Measurements from ENCODE around the gene SOX6.
"Not testable (repeated sequence)": the region's sequence is repeated elsewhere in the genome, so short reads cannot be mapped to it uniquely, and the experiment has no call there.

Gene SOX6

GRCh38 chr11:16080688-16081381, 275.5 kb downstream of the SOX6 start:
- no peaks in the 10 kb centered on the region for H3K36me3 ChIP-seq (ENCODE audit: control insufficient read depth, insufficient read depth, low read length)

GRCh38 chr11:16078936-16079335, 277.4 kb downstream of the SOX6 start:
- H3K4me3 ChIP-seq (replicated peaks; ENCODE audit: low read depth, low read length) = no peak overlapping the region
- no peak for DNase-seq (ENCODE audit: extremely low read depth, insufficient read length)
- no peaks in the 10 kb centered on the region for H3K27me3 ChIP-seq (replicated peaks; ENCODE audit: control insufficient read depth, insufficient read depth, low read length)
- TF ChIP-seq, protein P1, sequence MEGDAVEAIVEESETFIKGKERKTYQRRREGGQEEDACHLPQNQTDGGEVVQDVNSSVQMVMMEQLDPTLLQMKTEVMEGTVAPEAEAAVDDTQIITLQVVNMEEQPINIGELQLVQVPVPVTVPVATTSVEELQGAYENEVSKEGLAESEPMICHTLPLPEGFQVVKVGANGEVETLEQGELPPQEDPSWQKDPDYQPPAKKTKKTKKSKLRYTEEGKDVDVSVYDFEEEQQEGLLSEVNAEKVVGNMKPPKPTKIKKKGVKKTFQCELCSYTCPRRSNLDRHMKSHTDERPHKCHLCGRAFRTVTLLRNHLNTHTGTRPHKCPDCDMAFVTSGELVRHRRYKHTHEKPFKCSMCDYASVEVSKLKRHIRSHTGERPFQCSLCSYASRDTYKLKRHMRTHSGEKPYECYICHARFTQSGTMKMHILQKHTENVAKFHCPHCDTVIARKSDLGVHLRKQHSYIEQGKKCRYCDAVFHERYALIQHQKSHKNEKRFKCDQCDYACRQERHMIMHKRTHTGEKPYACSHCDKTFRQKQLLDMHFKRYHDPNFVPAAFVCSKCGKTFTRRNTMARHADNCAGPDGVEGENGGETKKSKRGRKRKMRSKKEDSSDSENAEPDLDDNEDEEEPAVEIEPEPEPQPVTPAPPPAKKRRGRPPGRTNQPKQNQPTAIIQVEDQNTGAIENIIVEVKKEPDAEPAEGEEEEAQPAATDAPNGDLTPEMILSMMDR (IDR thresholded peaks at IDR 0.05; ENCODE audit: insufficient read depth, low read length, poor library complexity, severe bottlenecking) = no peak
- no peaks in the 10 kb centered on the region for H3K36me3 ChIP-seq (ENCODE audit: control insufficient read depth, insufficient read depth, low read length)

More at GRCh38 chr11:16080688-16081381, 275.5 kb downstream of the SOX6 start:
- no peak for DNase-seq (ENCODE audit: extremely low read depth, insufficient read length)
- Histone ChIP-seq H3K27me3 (replicated peaks; ENCODE audit: control insufficient read depth, insufficient read depth, low read length) (no peaks in the 10 kb centered on the region), H3K4me3 (replicated peaks; ENCODE audit: low read depth, low read length) (no peak overlapping the region)
- TF ChIP-seq, protein P1 (IDR thresholded peaks at IDR 0.05; ENCODE audit: insufficient read depth, low read length, poor library complexity, severe bottlenecking) = no peak

DNA sequence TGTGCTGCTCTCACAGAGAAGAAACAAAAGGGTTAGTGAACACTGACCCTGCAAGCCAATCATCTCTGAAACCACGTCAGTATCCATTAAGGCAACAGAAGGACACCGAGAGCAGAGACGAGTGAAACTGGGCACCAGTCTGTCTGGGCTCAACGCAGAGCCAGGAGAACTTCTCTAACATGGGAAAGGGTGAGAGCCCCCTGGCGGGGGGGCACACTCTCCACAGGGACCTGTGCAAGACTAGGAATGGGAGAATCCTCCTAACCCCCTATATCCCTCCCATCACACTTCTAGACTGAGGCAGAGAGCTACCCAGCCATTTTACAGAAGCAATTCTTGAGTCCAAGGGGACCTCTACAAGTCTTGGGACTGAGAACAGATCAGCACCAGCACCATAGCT, 285.8 kb downstream of the SOX6 start:
- TF ChIP-seq, protein P1 (IDR thresholded peaks at IDR 0.05; ENCODE audit: insufficient read depth, low read length, poor library complexity, severe bottlenecking) = peak; percentile 11
- H3K4me3 ChIP-seq (replicated peaks; ENCODE audit: low read depth, low read length) = no peak overlapping the region
- H3K27me3 ChIP-seq (replicated peaks; ENCODE audit: control insufficient read depth, insufficient read depth, low read length) = no peaks in the 10 kb centered on the region
- DNase-seq (ENCODE audit: extremely low read depth, insufficient read length) = no peak
- H3K36me3 ChIP-seq (ENCODE audit: control insufficient read depth, insufficient read depth, low read length) = no peaks in the 10 kb centered on the region

DNA sequence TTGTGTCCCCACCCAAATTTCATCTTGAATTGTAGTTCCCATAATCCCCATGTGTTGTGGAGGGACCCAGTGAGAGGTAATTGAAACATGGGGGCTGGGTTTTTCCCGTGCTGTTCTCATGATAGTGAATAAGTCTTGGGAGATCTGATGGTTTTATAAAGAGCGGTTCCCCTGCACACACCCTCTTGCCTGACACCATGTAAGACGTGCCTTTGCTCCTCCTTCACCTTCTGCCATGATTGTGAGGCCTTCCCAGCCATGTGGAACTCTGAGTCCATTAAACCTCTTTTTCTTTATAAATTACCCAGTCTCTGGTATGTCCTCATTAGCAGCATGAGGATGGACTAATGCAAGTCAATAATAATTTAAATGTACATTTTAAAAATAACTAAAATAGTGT, 289.1 kb downstream of the SOX6 start:
- DNase-seq (ENCODE audit: extremely low read depth, insufficient read length); H3K4me3 ChIP-seq (replicated peaks; ENCODE audit: low read depth, low read length); H3K36me3 ChIP-seq (ENCODE audit: control insufficient read depth, insufficient read depth, low read length); H3K27me3 ChIP-seq (replicated peaks; ENCODE audit: control insufficient read depth, insufficient read depth, low read length): not testable (repeated sequence)

DNA sequence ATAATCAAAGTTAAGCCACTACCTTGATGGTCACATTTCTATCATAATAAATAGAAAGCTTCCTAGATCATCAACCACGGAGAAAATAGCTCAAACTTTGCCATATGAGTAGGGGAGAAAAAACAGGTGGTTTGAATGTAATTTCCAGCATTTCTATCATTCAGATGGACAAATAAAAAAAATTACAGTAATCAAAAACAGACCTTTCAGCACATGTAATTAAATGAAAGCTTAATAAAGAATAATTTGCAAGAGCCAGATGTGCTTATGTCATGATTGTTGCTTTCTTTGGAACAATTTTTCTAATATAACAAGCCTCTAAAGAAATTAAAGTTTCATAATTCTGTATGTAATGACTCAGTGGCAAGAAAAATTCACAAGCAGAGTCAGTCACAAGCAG, 297.0 kb downstream of the SOX6 start:
- H3K4me3 ChIP-seq (replicated peaks; ENCODE audit: low read depth, low read length) = no peak overlapping the region
- DNase-seq (ENCODE audit: extremely low read depth, insufficient read length) = no peak
- TF ChIP-seq, protein P1 (IDR thresholded peaks at IDR 0.05; ENCODE audit: insufficient read depth, low read length, poor library complexity, severe bottlenecking) = no peak
- H3K27me3 ChIP-seq (replicated peaks; ENCODE audit: control insufficient read depth, insufficient read depth, low read length) = no peaks in the 10 kb centered on the region
- H3K36me3 ChIP-seq (ENCODE audit: control insufficient read depth, insufficient read depth, low read length) = no peaks in the 10 kb centered on the region

- no peaks in the 10 kb centered on the region for H3K36me3 ChIP-seq (ENCODE audit: control insufficient read depth, insufficient read depth, low read length)
- TF ChIP-seq, protein P1 (IDR thresholded peaks at IDR 0.05; ENCODE audit: insufficient read depth, low read length, poor library complexity, severe bottlenecking) = no peak
- H3K4me3 ChIP-seq (replicated peaks; ENCODE audit: low read depth, low read length) = no peak overlapping the region
- no peaks in the 10 kb centered on the region for H3K27me3 ChIP-seq (replicated peaks; ENCODE audit: control insufficient read depth, insufficient read depth, low read length)
- no peak for DNase-seq (ENCODE audit: extremely low read depth, insufficient read length)
Observed at GRCh38 chr11:16058671-16059070, 297.7 kb downstream of the SOX6 start.

Data from GM06990 (cell line).